ENCODE measurements around the gene CPA3. TPM values are rescaled to one million over a fixed set of nuclear protein-coding genes. Genes with fewer than 3 reads are reported as not detected.

CPA3 gene
- total and polyA plus RNA-seq, 2 donors (not counting 1 experiment from before 2014, with no cell fraction given) = 0.17 TPM; not detected in 1

DNA sequence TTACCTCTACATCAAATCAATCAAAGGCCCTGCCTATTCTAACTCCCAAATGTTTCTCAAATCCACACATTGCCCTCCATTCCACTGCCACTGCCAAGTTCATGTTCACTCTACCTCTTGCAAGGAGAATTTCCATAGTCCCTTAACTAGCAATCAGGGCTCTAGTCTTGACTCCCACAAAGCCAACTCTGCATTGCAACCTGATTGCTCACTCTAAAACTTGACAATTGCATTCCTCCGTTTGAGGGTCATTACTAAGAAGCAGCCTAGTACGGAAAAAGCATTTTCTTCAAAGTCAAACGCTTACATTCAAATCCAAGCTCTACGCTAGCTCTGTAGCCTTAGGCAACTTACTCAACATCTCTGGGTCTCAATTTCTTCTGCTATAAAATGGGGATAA is 1.2 kb downstream of the CPA3 start:
- Histone ChIP-seq H3K27ac (ENCODE audit: insufficient read depth, low read length) (no peak overlapping the region), H3K4me2 (ENCODE audit: extremely low read depth, insufficient read depth, low read length) (no peak overlapping the region), H3K79me2 (ENCODE audit: control insufficient read depth, insufficient read depth, low read length) (no peaks in the 10 kb centered on the region), H3K4me3 (replicated peaks in 1 of 4; ENCODE audit: control extremely low read depth in 1 of 4, insufficient read depth in 1 of 4, low read depth in 3 of 4, low read length in 4 of 4) (no peak overlapping the region), H3K9me3 (ENCODE audit: control insufficient read depth, insufficient read depth, low read depth, low read length) (no peaks in the 10 kb centered on the region), H4K20me1 (ENCODE audit: control insufficient read depth, extremely low read depth, insufficient read depth, low read length) (no peaks in the 10 kb centered on the region), H3K9ac (ENCODE audit: insufficient read depth, low read length) (no peak overlapping the region), H3K27me3 (ENCODE audit: control insufficient read depth, insufficient read depth, low read length) (no peaks in the 10 kb centered on the region), H3K36me3 (ENCODE audit: control insufficient read depth, insufficient read depth, low read length) (no peaks in the 10 kb centered on the region), H3K4me1 (ENCODE audit: control insufficient read depth, extremely low read depth, insufficient read depth, low read length) (no peaks in the 10 kb centered on the region), H2AFZ (ENCODE audit: low read length) (no peak overlapping the region)
- peak in 1 of 2 donors; percentile 97 for DNase-seq (ENCODE audit: low read depth in 2 of 2)
- TF ChIP-seq, protein P1, sequence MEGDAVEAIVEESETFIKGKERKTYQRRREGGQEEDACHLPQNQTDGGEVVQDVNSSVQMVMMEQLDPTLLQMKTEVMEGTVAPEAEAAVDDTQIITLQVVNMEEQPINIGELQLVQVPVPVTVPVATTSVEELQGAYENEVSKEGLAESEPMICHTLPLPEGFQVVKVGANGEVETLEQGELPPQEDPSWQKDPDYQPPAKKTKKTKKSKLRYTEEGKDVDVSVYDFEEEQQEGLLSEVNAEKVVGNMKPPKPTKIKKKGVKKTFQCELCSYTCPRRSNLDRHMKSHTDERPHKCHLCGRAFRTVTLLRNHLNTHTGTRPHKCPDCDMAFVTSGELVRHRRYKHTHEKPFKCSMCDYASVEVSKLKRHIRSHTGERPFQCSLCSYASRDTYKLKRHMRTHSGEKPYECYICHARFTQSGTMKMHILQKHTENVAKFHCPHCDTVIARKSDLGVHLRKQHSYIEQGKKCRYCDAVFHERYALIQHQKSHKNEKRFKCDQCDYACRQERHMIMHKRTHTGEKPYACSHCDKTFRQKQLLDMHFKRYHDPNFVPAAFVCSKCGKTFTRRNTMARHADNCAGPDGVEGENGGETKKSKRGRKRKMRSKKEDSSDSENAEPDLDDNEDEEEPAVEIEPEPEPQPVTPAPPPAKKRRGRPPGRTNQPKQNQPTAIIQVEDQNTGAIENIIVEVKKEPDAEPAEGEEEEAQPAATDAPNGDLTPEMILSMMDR (conservative IDR thresholded peaks at IDR 0.05 in 1 of 2, IDR thresholded peaks at IDR 0.05 in 1 of 2; ENCODE audit: low read depth in 1 of 2, low read length in 2 of 2) = no peak
- no peak for TF ChIP-seq EZH2 (IDR thresholded peaks at IDR 0.05; ENCODE audit: low read length, missing control alignments)

DNA sequence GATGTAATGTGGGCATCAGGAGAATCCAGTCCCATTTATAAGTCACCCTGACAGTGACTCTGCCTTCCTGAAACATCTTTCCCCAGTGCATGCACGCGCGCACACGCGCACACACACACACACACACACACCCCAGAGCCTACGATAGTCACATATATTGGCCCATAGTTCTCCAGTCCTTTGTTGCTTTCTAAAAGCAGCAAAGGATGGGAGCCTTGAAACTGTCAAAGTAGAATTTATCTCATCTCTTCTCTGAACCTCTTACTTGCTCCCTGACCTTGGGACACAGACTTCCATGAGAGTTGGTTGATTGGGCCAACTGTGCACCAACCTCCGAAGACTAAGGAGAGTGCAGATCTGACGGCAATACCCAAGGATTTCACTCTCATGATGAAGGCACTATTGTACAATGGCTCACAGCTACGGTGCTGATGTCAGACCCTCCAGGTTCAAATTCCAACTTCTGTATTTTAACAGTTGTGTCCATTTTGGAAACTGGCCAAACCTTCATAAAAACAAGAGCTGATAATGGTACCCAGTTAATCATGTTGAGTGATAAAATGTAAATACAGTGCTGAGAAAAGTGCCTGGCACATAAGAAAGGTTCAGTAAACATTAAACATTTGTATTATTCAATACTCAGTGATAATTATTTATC is 8.3 kb downstream of the CPA3 start:
- Histone ChIP-seq H3K9ac (ENCODE audit: insufficient read depth, low read length) (no peak overlapping the region), H4K20me1 (ENCODE audit: control insufficient read depth, extremely low read depth, insufficient read depth, low read length) (no peaks in the 10 kb centered on the region), H3K36me3 (ENCODE audit: control insufficient read depth, insufficient read depth, low read length) (no peaks in the 10 kb centered on the region), H3K4me1 (ENCODE audit: control insufficient read depth, extremely low read depth, insufficient read depth, low read length) (no peaks in the 10 kb centered on the region), H3K27ac (ENCODE audit: insufficient read depth, low read length) (no peak overlapping the region), H3K4me2 (ENCODE audit: extremely low read depth, insufficient read depth, low read length) (no peak overlapping the region), H3K27me3 (ENCODE audit: control insufficient read depth, insufficient read depth, low read length) (no peaks in the 10 kb centered on the region), H2AFZ (ENCODE audit: low read length) (no peak overlapping the region), H3K4me3 (replicated peaks in 1 of 4; ENCODE audit: control extremely low read depth in 1 of 4, insufficient read depth in 1 of 4, low read depth in 3 of 4, low read length in 4 of 4) (no peak overlapping the region), H3K9me3 (ENCODE audit: control insufficient read depth, insufficient read depth, low read depth, low read length) (no peaks in the 10 kb centered on the region), H3K79me2 (ENCODE audit: control insufficient read depth, insufficient read depth, low read length) (no peaks in the 10 kb centered on the region)
- TF ChIP-seq, protein P1 (conservative IDR thresholded peaks at IDR 0.05 in 1 of 2, IDR thresholded peaks at IDR 0.05 in 1 of 2; ENCODE audit: low read depth in 1 of 2, low read length in 2 of 2) = no peak
- TF ChIP-seq EZH2 (IDR thresholded peaks at IDR 0.05; ENCODE audit: low read length, missing control alignments) = no peak
- peak in 1 of 2 donors; percentile 31 for DNase-seq (ENCODE audit: low read depth in 2 of 2)

- no peak overlapping the region for H2AFZ ChIP-seq (ENCODE audit: low read length)
- no peaks in the 10 kb centered on the region for H3K4me1 ChIP-seq (ENCODE audit: control insufficient read depth, extremely low read depth, insufficient read depth, low read length)
- no peak overlapping the region for H3K9ac ChIP-seq (ENCODE audit: insufficient read depth, low read length)
- H3K9me3 ChIP-seq (ENCODE audit: control insufficient read depth, insufficient read depth, low read depth, low read length) = no peaks in the 10 kb centered on the region
- no peaks in the 10 kb centered on the region for H3K27me3 ChIP-seq (ENCODE audit: control insufficient read depth, insufficient read depth, low read length)
- H3K4me2 ChIP-seq (ENCODE audit: extremely low read depth, insufficient read depth, low read length) = no peak overlapping the region
- H3K27ac ChIP-seq (ENCODE audit: insufficient read depth, low read length) = no peak overlapping the region
- no peak overlapping the region for H3K4me3 ChIP-seq (replicated peaks in 1 of 4; ENCODE audit: control extremely low read depth in 1 of 4, insufficient read depth in 1 of 4, low read depth in 3 of 4, low read length in 4 of 4)
- no peaks in the 10 kb centered on the region for H3K79me2 ChIP-seq (ENCODE audit: control insufficient read depth, insufficient read depth, low read length)
- TF ChIP-seq, protein P1 (conservative IDR thresholded peaks at IDR 0.05 in 1 of 2, IDR thresholded peaks at IDR 0.05 in 1 of 2; ENCODE audit: low read depth in 1 of 2, low read length in 2 of 2) = no peak
- TF ChIP-seq EZH2 (IDR thresholded peaks at IDR 0.05; ENCODE audit: low read length, missing control alignments) = no peak
- H3K36me3 ChIP-seq (ENCODE audit: control insufficient read depth, insufficient read depth, low read length) = no peaks in the 10 kb centered on the region
- DNase-seq (ENCODE audit: low read depth in 2 of 2) = peak in 1 of 2 donors; percentile 17
- no peaks in the 10 kb centered on the region for H4K20me1 ChIP-seq (ENCODE audit: control insufficient read depth, extremely low read depth, insufficient read depth, low read length)
These were observed 8.9 kb downstream of the CPA3 start for GRCh38 chr3:148873977-148874376.
